Heart left ventricle (tissue), 13 donors: ENCODE results near the gene TINCR.
"Not testable (repeated sequence)": the region's sequence is repeated elsewhere in the genome, so short reads cannot be mapped to it uniquely, and the experiment has no call there.

ENCODE experiments used
- CTCF ChIP-seq, 12 donors: fragments of 200-600 bp; sonication (generic) in 4 of 12; IDR thresholded peaks; one replicate each; pipeline versions ENCODE4 v1.5.0 to v1.8.0; 2018 to 2022; ENCODE audit warnings: antibody characterized with exemption in 12 of 12, mild to moderate bottlenecking in 5 of 12
- POLR2A ChIP-seq, 2 donors: fragments of 450-650 bp; IDR thresholded peaks; one replicate each; pipeline ENCODE4 v1.6.1; 2017; ENCODE audit warnings: antibody characterized with exemption in 2 of 2, mild to moderate bottlenecking in 2 of 2, moderate library complexity in 2 of 2
- donor health status: ischemic (EF 13 %, LVEDD 7.1; RV severe dilation, severe dysfunction).
- donor health status: DM: no; HTN: yes; CAD: no.
- donor health status: DM: no; HTN: no; CAD: no.
- donor health status: ischemic (EF 25% LVEDD 6.9; RV normal size, moderate dysfunction).
- donor health status: ischemic (EF 25% LVEDD 5.7; RV mildly dilated, moderate dysfunction).
- donor health status: ischemic (EF 35%, LVEDD 5.7; RV mildly dilated, moderate dysfunction).
- donor health status: nonischemic (EF 11% LVEDD 7.7; RV severe dilation, severe dysfunction).
- donor health status: DM: yes; HTN: yes; CAD: no.
- donor health status: PGD.
- donor health status: ischemic (EF 29% LVEDD 5.4; RV normal size, mild dysfunction).
- donor health status: nonischemic (EF 23%, LVEDD 6.1; RV moderate dilation, normal function).

GRCh38 chr19:5608766-5609165 is 41.0 kb upstream of the TINCR start:
- TF ChIP-seq CTCF, POLR2A (IDR thresholded peaks at IDR 0.05): not testable (repeated sequence)
